Thoracic aorta endothelial cell (primary cell): ENCODE data around the gene CNST. TPM values are rescaled to one million over a fixed set of nuclear protein-coding genes. Genes with fewer than 3 reads are reported as not detected.

ENCODE experiments used
- small RNA-seq: library from RNA; depleted of rRNA; stranded (forward); fragments of <200 nt; gene quantifications from one replicate; pipeline ENCODE3, GENCODE V24; 2012
- total RNA-seq: library from RNA; depleted of rRNA; stranded (reverse); fragments of >200 nt; gene quantifications from 2 replicates; pipeline ENCODE4 v1.2.3, GENCODE V29; 2012

CNST gene
- total RNA-seq = 18.8 and 19.0 TPM in 2 replicates

GRCh38 chr1:246566128-246566812 is at the start of gene CNST, which contains the start of gene TFB2M:
Gene CNST, plus strand, starts transcription at chr1:246566456. Its CDS starts 25,107 bp downstream, at chr1:246591563.
Gene TFB2M, minus strand, starts transcription at chr1:246566261. Its CDS starts 123 bp downstream, at chr1:246566138.

Small RNA genes lying within 50 kb of the gene (small RNA-seq; reads per million reads assigned to genes)
- gene AL356583.2 (not detected), gene AL591623.2 (not detected)

Other genes starting within 250 kb of the CNST start
- gene SMYD3, start 59.2 kb upstream of the CNST start, total RNA-seq = 26.9 and 27.0 TPM in 2 replicates
- gene TFB2M, start 195 bp upstream of the CNST start, total RNA-seq = 28.7 and 29.9 TPM in 2 replicates
- 55.9 and 56.5 TPM in 2 replicates for gene SCCPDH, start 158.0 kb downstream of the CNST start, total RNA-seq